IMR-90 (cell line): ENCODE results near the gene GABRB1. TPM values are rescaled to one million over a fixed set of nuclear protein-coding genes. Genes with fewer than 3 reads are reported as not detected.
A peak's percentile ranks its signal among the peaks of the same experiment; 100 is the strongest.

ENCODE experiments used
- ATAC-seq: fragments of 200-7000 bp; cut with Tn5 transposase; 2 replicates; pipeline ENCODE4 v1.9.1; 2020; ENCODE audit warnings: low read depth, mild to moderate bottlenecking, moderate library complexity
- BruUV-seq: library from RNA; stranded (reverse); fragments of 400-500 nt; replicated peaks from 2 replicates; lab custom pipeline; 2021; lab: Mats Ljungman, UMichigan
- CTCF ChIA-PET: fragments of 300-600 bp; formaldehyde crosslinking; extraction: SDS; loops from one replicate; lab custom pipeline; 2021; ENCODE audit warnings: antibody characterized with exemption; lab: Yijun Ruan, JAX
- POLR2A ChIA-PET: fragments of 300-600 bp; sonication (Branson Sonifier 250); formaldehyde crosslinking; loops from one replicate; lab custom pipeline; 2022; ENCODE audit warnings: antibody characterized with exemption; ENCODE audit not compliant: unreplicated experiment; lab: Charles Lee
- DNase-seq: peaks from one replicate; pipeline ENCODE4 v3.0.0; 2013
- H2AFZ ChIP-seq: replicated peaks from 2 replicates; pipeline ENCODE3; 2013; ENCODE audit warnings: low read length, mild to moderate bottlenecking; ENCODE audit not compliant: poor library complexity
- H2AK5ac ChIP-seq: 2 replicates; pipeline ENCODE4 v1.6.1; 2013; ENCODE audit warnings: low read depth, low read length, inconsistent platforms
- H2AK9ac ChIP-seq: replicated peaks from 2 replicates; pipeline ENCODE3; 2013; ENCODE audit warnings: mild to moderate bottlenecking, low read depth, low read length, moderate library complexity; ENCODE audit not compliant: poor library complexity
- H2BK120ac ChIP-seq: 2 replicates; pipeline ENCODE4 v1.6.1; 2013; ENCODE audit warnings: low read depth, low read length, inconsistent platforms
- H2BK15ac ChIP-seq: 3 replicates; pipeline ENCODE4 v1.6.1; 2013; ENCODE audit warnings: low read depth, low read length, inconsistent platforms
- H2BK20ac ChIP-seq: 2 replicates; pipeline ENCODE4 v1.6.1; 2013; ENCODE audit warnings: low read depth, mild to moderate bottlenecking, inconsistent platforms, low read length, moderate library complexity
- H2BK5ac ChIP-seq: 2 replicates; pipeline ENCODE4 v1.6.1; 2013; ENCODE audit warnings: mild to moderate bottlenecking, low read depth, low read length, inconsistent platforms; ENCODE audit not compliant: poor library complexity, severe bottlenecking
- H3K14ac ChIP-seq: replicated peaks from 2 replicates; pipeline ENCODE4 v1.6.1; 2013; ENCODE audit warnings: low read depth, low read length, inconsistent platforms
- H3K18ac ChIP-seq: 2 replicates; pipeline ENCODE4 v1.6.1; 2013; ENCODE audit warnings: low read depth, low read length, control low read depth
- H3K23ac ChIP-seq: 2 replicates; pipeline ENCODE4 v1.6.1; 2013; ENCODE audit warnings: low read depth, low read length, inconsistent platforms
- H3K27ac ChIP-seq: 2 replicates; pipeline ENCODE4 v1.5.1; 2013; ENCODE audit warnings: mild to moderate bottlenecking, control low read depth, low read length; ENCODE audit not compliant: insufficient read depth
- H3K27me3 ChIP-seq: 2 replicates; pipeline ENCODE4 v1.6.1; 2013; ENCODE audit warnings: low read length; ENCODE audit not compliant: control insufficient read depth, insufficient read depth
- H3K36me3 ChIP-seq: 2 replicates; pipeline ENCODE4 v1.6.1; 2013; ENCODE audit warnings: low read length, mixed read lengths; ENCODE audit not compliant: control insufficient read depth, insufficient read depth
- H3K4ac ChIP-seq: 2 replicates; pipeline ENCODE4 v1.6.1; 2013; ENCODE audit warnings: low read depth, low read length, inconsistent platforms
- H3K4me1 ChIP-seq: 2 replicates; pipeline ENCODE4 v1.6.1; 2013; ENCODE audit warnings: low read length, mixed read lengths; ENCODE audit not compliant: control insufficient read depth, insufficient read depth
- H3K4me2 ChIP-seq: 2 replicates; pipeline ENCODE4 v1.6.1; 2013; ENCODE audit warnings: low read depth, mild to moderate bottlenecking, control low read depth, low read length, moderate library complexity
- H3K4me3 ChIP-seq: 2 replicates; pipeline ENCODE4 v1.5.1; 2013; ENCODE audit warnings: low read depth, mild to moderate bottlenecking, control low read depth, low read length, moderate library complexity; ENCODE audit not compliant: insufficient read depth
- H3K56ac ChIP-seq: 2 replicates; pipeline ENCODE4 v1.6.1; 2013; ENCODE audit warnings: low read length, inconsistent platforms; ENCODE audit not compliant: insufficient read depth; ENCODE audit errors: extremely low read depth
- H3K79me1 ChIP-seq, 2 experiments: 2 replicates each; pipeline ENCODE4 v1.6.1; 2013; ENCODE audit warnings: low read length in 2 of 2, inconsistent platforms in 1 of 2, low read depth in 1 of 2
- H3K9ac ChIP-seq: 2 replicates; pipeline ENCODE4 v1.6.1; 2013; ENCODE audit warnings: low read depth, low read length, control low read depth
- H3K9me1 ChIP-seq: 2 replicates; pipeline ENCODE4 v1.6.1; 2013; ENCODE audit warnings: low read length, inconsistent platforms; ENCODE audit not compliant: insufficient read depth
- H3K9me3 ChIP-seq: 2 replicates; pipeline ENCODE4 v1.6.1; 2013; ENCODE audit warnings: low read length; ENCODE audit not compliant: control insufficient read depth, insufficient read depth
- H4K20me1 ChIP-seq: 2 replicates; pipeline ENCODE4 v1.6.1; 2013; ENCODE audit warnings: low read length, inconsistent platforms; ENCODE audit not compliant: insufficient read depth
- H4K5ac ChIP-seq: 2 replicates; pipeline ENCODE4 v1.6.1; 2013; ENCODE audit warnings: mild to moderate bottlenecking, low read depth, low read length, control low read depth
- H4K8ac ChIP-seq, 2 experiments: 2 replicates each; pipeline ENCODE4 v1.6.1; 2013; ENCODE audit warnings: low read depth in 2 of 2, low read length in 2 of 2, control low read depth in 1 of 2, inconsistent platforms in 1 of 2
- H4K91ac ChIP-seq: 2 replicates; pipeline ENCODE4 v1.6.1; 2013; ENCODE audit warnings: low read depth, low read length, inconsistent platforms; ENCODE audit not compliant: insufficient read depth
- MAFK ChIP-seq: IDR thresholded peaks from 2 replicates; pipeline ENCODE4 v1.6.1; 2012; ENCODE audit warnings: low read depth, low read length, improper control_type of control experiment
- MXI1 ChIP-seq: IDR thresholded peaks from 2 replicates; pipeline ENCODE4 v1.6.1; 2012; ENCODE audit warnings: low read depth, mild to moderate bottlenecking, low read length, moderate library complexity, borderline replicate concordance
- NFE2L2 ChIP-seq: fragments of 150-350 bp; IDR thresholded peaks from 2 replicates; pipeline ENCODE4 v1.6.1; 2016; ENCODE audit warnings: low read depth, mild to moderate bottlenecking, low read length
- USF2 ChIP-seq: fragments of 150-350 bp; IDR thresholded peaks from 2 replicates; pipeline ENCODE4 v1.6.1; 2017; ENCODE audit warnings: mild to moderate bottlenecking, antibody characterized with exemption, low read length, low read depth
- WGBS, 2 experiments: methylation state at CpG; one replicate each; pipeline versions ENCODE4 v1.1.5 to v1.1.7; 2013; ENCODE audit warnings: missing lambda C conversion rate in 2 of 2; ENCODE audit not compliant: insufficient read length in 1 of 2; ENCODE audit errors: extremely low coverage in 2 of 2; 5-methylcytosine and 5-hydroxymethylcytosine counted together
- dilution Hi-C: fragments of 300-500 bp; cut with HindIII; formaldehyde crosslinking; loops from one replicate; pipeline ENCODE4 v1.14.3; 2018; ENCODE audit warnings: low sequenced_read_pairs; ENCODE audit not compliant: unreplicated experiment
- in situ Hi-C: fragments of 300-500 bp; cut with MboI; formaldehyde crosslinking; loops from 3 replicates; pipeline ENCODE4 v1.14.3; 2019; ENCODE audit warnings: low sequenced_read_pairs, inconsistent platforms, mixed read lengths
- intact Hi-C: fragments of 100-400 bp; cut with micrococcal nuclease; formaldehyde crosslinking; loops from 2 replicates; pipeline ENCODE4 v1.10.0; 2022
- polyA plus RNA-seq, 3 experiments: library from polyadenylated mRNA; depleted of rRNA; stranded (reverse); fragments of >200 nt; gene quantifications; 2 replicates each; pipeline ENCODE4 v1.2.3, GENCODE V29; 2012; ENCODE audit warnings: low replicate concordance in 1 of 3
- total RNA-seq: library from RNA; depleted of rRNA; stranded (reverse); fragments of >200 nt; gene quantifications from 2 replicates; pipeline ENCODE4 v1.2.3, GENCODE V29; 2012; rRNA removed
- TF ChIP-seq, protein P1 (sequence below): fragments of 150-350 bp; IDR thresholded peaks from 2 replicates; pipeline ENCODE4 v1.6.1; 2016; ENCODE audit warnings: low read depth, mild to moderate bottlenecking, low read length, moderate library complexity, borderline replicate concordance

The GABRB1 gene
- total and polyA plus RNA-seq, 2 of the 4 experiments (the other 2 are of a cell fraction), result 4.7 to 16.1 TPM

DNA sequence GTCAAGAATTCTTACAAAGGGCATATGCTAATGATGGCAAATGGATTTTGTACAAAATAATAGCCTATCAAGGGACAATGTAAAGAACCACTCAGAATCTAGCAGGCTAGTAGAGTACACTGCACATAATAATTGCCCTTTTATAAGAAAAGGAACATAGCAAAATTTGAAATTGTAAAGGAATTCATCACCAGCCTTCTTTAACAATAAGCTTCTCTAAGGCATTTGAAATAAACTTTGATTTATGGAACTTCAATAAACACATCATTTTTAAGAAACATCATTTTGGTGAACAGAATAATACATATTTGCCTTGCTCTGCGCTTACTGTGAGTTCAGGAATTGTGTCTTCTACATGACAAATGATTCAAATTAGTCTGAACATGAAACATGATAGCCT is 444.0 kb downstream of the GABRB1 start:
- no peak for ATAC-seq
- ChIA-PET POLR2A (no interaction called here), CTCF (no interaction called here)
- Histone ChIP-seq H2BK15ac (no peak overlapping the region), H3K4me1 (peaks cover 3% of the 10 kb centered on the region; the same call in 1 of the 2 replicates), H3K9me3 (no peaks in the 10 kb centered on the region), H3K9ac (no peak overlapping the region), H4K8ac (no peak overlapping the region), H3K27me3 (no peaks in the 10 kb centered on the region), H2BK120ac (no peak overlapping the region), H3K4ac (no peak overlapping the region), H3K56ac (no peak overlapping the region), H3K23ac (no peak overlapping the region), H3K14ac (no peak overlapping the region; the same call in 1 of the 2 replicates), H4K5ac (no peak overlapping the region), H2BK20ac (no peak overlapping the region), H2AK9ac (no peak overlapping the region), H4K91ac (no peak overlapping the region), H3K27ac (no peak overlapping the region), H3K9me1 (no peaks in the 10 kb centered on the region), H3K4me3 (no peak overlapping the region), H2AFZ (no peak overlapping the region), H4K20me1 (no peaks in the 10 kb centered on the region), H3K4me2 (no peak overlapping the region), H3K36me3 (no peaks in the 10 kb centered on the region), H3K18ac (no peak overlapping the region), H2AK5ac (peak overlapping the region; percentile 26; the same call in 1 of the 2 replicates), H2BK5ac (no peak overlapping the region), H3K79me1 (no peaks in the 10 kb centered on the region)
- no peak for DNase-seq
- in situ Hi-C loops, result no loop called here
- intact Hi-C loops, result no loop called here
- WGBS, 2 experiments, result no CpG with 5 or more reads among the region's 1 CpG
- TF ChIP-seq MXI1, result no peak
- TF ChIP-seq USF2, result no peak
- TF ChIP-seq NFE2L2, result no peak
- TF ChIP-seq, protein P1, sequence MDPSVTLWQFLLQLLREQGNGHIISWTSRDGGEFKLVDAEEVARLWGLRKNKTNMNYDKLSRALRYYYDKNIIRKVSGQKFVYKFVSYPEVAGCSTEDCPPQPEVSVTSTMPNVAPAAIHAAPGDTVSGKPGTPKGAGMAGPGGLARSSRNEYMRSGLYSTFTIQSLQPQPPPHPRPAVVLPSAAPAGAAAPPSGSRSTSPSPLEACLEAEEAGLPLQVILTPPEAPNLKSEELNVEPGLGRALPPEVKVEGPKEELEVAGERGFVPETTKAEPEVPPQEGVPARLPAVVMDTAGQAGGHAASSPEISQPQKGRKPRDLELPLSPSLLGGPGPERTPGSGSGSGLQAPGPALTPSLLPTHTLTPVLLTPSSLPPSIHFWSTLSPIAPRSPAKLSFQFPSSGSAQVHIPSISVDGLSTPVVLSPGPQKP, result no peak
- TF ChIP-seq MAFK, result no peak
- BruUV-seq, result no TSS peak
- dilution Hi-C loops, result no loop called here

Other genes with a start within 250 kb of the GABRB1 start
- gene COX7B2, start 122.3 kb upstream of the GABRB1 start, total RNA-seq, result not detected in 2 replicates
- not detected in 2 replicates for gene COX7B2, start 122.3 kb upstream of the GABRB1 start, polyA plus RNA-seq (2012; rRNA removed)
- gene GABRA4, start 38.0 kb upstream of the GABRB1 start, total RNA-seq, result 1.7 and 1.8 TPM in 2 replicates
- gene GABRA4, start 38.0 kb upstream of the GABRB1 start, polyA plus RNA-seq (2012; rRNA removed), result 1.1 and 1.6 TPM in 2 replicates